ENCODE measurements around the gene OR2A2. TPM values are rescaled to one million over a fixed set of nuclear protein-coding genes. Genes with fewer than 3 reads are reported as not detected.

Gene OR2A2, protein sequence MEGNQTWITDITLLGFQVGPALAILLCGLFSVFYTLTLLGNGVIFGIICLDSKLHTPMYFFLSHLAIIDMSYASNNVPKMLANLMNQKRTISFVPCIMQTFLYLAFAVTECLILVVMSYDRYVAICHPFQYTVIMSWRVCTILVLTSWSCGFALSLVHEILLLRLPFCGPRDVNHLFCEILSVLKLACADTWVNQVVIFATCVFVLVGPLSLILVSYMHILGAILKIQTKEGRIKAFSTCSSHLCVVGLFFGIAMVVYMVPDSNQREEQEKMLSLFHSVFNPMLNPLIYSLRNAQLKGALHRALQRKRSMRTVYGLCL
- not detected in 2 replicates for total RNA-seq

DNA sequence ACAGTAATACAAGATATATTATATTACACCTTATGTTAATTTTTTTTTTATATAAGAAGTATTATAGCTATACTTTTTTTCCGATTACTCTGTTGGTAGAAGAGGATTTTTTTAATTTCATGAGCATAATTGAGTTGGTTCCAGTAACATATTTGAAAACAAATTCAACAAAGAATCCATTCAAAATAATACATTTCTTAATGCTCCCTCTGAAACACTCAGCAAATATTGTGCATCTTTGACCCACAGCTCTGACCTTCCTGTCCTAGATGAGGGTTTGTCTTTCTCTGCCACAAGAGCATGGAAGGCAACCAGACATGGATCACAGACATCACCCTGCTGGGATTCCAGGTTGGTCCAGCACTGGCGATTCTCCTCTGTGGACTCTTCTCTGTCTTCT lies at the start of gene OR2A2:
TSS of gene OR2A2 (plus strand) at position 301 of the 400 bp plus-strand sequence. CDS start at position 301, 0 bp downstream.

GRCh38 chr7:144069511-144069910 lies 39.9 kb upstream of the OR2A2 start, which contains the start of gene OR2A25:
Gene OR2A25, plus strand, starts transcription at chr7:144069811. Its CDS starts 4,409 bp downstream, at chr7:144074220.

DNA sequence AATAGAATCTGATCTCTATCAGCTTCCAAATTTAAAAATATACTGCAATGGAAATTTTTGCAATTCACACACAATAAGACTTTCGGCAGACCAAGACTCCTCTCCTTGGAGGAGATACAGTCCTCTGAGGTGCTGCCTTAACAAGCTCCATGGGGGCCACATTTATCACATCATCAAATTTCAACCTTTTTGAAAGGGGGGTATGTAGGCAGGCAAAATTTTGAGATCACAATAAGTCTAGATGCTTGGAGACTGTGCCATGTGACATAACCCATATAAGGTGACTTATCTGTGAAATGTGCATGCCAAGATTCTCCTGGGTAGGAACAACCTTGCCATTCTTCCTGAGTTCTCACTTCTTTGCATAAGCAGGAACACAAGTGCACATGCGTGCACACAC lies 23.4 kb upstream of the OR2A2 start, which contains the start of gene OR2A12:
TSS of gene OR2A12 (plus strand) at position 301 of the 400 bp plus-strand sequence. CDS start 8,830 bp downstream, outside the sequence.

GRCh38 chr7:144122876-144123275 lies 13.5 kb downstream of the OR2A2 start, which contains the start of gene OR2A14:
Gene OR2A14, plus strand, starts transcription at chr7:144123176. Its CDS starts 5,937 bp downstream, at chr7:144129113.

Other genes with a start within 250 kb of the OR2A2 start
- gene TCAF1, start 207.4 kb upstream of the OR2A2 start, total RNA-seq, result 35.7 and 47.6 TPM in 2 replicates
- not detected in 2 replicates for gene OR2F2, start 174.3 kb upstream of the OR2A2 start, total RNA-seq
- gene OR2F1, start 154.7 kb upstream of the OR2A2 start, total RNA-seq, result not detected in 2 replicates
- not detected in 2 replicates for gene OR6B1, start 109.3 kb upstream of the OR2A2 start, total RNA-seq
- not detected in 2 replicates for gene OR2A5, start 60.6 kb upstream of the OR2A2 start, total RNA-seq
- gene OR2A25, start 39.8 kb upstream of the OR2A2 start, total RNA-seq, result not detected in 2 replicates
- gene OR2A12, start 23.3 kb upstream of the OR2A2 start, total RNA-seq, result not detected in 2 replicates
- not detected in 2 replicates for gene OR2A14, start 13.6 kb downstream of the OR2A2 start, total RNA-seq
- 0.59 and 1.0 TPM in 2 replicates for gene CTAGE4, start 73.9 kb downstream of the OR2A2 start, total RNA-seq
- 0.84 and 0.89 TPM in 2 replicates for gene ARHGEF35, start 86.2 kb downstream of the OR2A2 start, total RNA-seq
- not detected in 2 replicates for gene OR2A42, start 130.0 kb downstream of the OR2A2 start, total RNA-seq
- 0.15 and 0.84 TPM in 2 replicates for gene OR2A7, start 155.2 kb downstream of the OR2A2 start, total RNA-seq
- gene CTAGE8, start 159.7 kb downstream of the OR2A2 start, total RNA-seq, result not detected in 2 replicates
- gene OR2A1, start 202.8 kb downstream of the OR2A2 start, total RNA-seq, result under 0.01 TPM in 2 replicates
- 6.7 TPM in 2 replicates for gene ARHGEF5, start 245.8 kb downstream of the OR2A2 start, total RNA-seq